ENCODE results near the gene POU2F3. TPM values are rescaled to one million over a fixed set of nuclear protein-coding genes. Genes with fewer than 3 reads are reported as not detected.

The POU2F3 gene
- total and polyA plus RNA-seq, 2 of the 8 experiments (the other 6 are each of a cell fraction or from before 2014, with no cell fraction given), result 1.0 to 2.1 TPM

- TF ChIP-seq CHD7 (IDR thresholded peaks at IDR 0.05; ENCODE audit: insufficient replicate concordance, low read length) (no peak), CEBPB (IDR thresholded peaks at IDR 0.05; ENCODE audit: low read depth, low read length) (no peak), SIRT6 (IDR thresholded peaks at IDR 0.05; ENCODE audit: low read length) (no peak), SP2 (IDR thresholded peaks at IDR 0.05; ENCODE audit: low read length) (no peak), SIN3A (conservative IDR thresholded peaks at IDR 0.05 in 1 of 2, IDR thresholded peaks at IDR 0.05 in 1 of 2; ENCODE audit: low read depth in 1 of 2, low read length in 2 of 2) (no peak), RBBP5 (IDR thresholded peaks at IDR 0.05; ENCODE audit: borderline replicate concordance, low read depth, low read length) (no peak), CHD2 (IDR thresholded peaks at IDR 0.05; ENCODE audit: low read length) (no peak), EZH2 (IDR thresholded peaks at IDR 0.05; ENCODE audit: low read depth, low read length, severe bottlenecking) (no peak), BCL11A (IDR thresholded peaks at IDR 0.05; ENCODE audit: low read depth in 2 of 2, low read length in 2 of 2) (no peak)
Observed at GRCh38 chr11:120293038-120293800, 53.3 kb downstream of the POU2F3 start (continued).
